Trophoblast cell (in vitro differentiated cells and primary cell): ENCODE measurements around the gene MTAP. TPM values are rescaled to one million over a fixed set of nuclear protein-coding genes. Genes with fewer than 3 reads are reported as not detected.

Experiments used
- DNase-seq, 2 donors: peaks; one replicate each; pipeline ENCODE4 v3.0.0-alpha.2; 2016
- H2AFZ ChIP-seq: 2 replicates; pipeline ENCODE4 v1.6.1; 2013; ENCODE audit warnings: low read length, moderate library complexity, mild to moderate bottlenecking; ENCODE audit not compliant: insufficient read depth, poor library complexity
- H2AK5ac ChIP-seq: 2 replicates; pipeline ENCODE4 v1.6.1; 2013; ENCODE audit warnings: mild to moderate bottlenecking, low read length
- H2BK120ac ChIP-seq: 2 replicates; pipeline ENCODE4 v1.6.1; 2013; ENCODE audit warnings: low read length, mild to moderate bottlenecking, moderate library complexity; ENCODE audit not compliant: insufficient read depth, poor library complexity
- H2BK12ac ChIP-seq: 2 replicates; pipeline ENCODE4 v1.6.1; 2013; ENCODE audit warnings: mild to moderate bottlenecking, low read length, moderate library complexity
- H2BK5ac ChIP-seq: 2 replicates; pipeline ENCODE4 v1.6.1; 2013; ENCODE audit warnings: low read length, low read depth, moderate library complexity, mild to moderate bottlenecking; ENCODE audit not compliant: poor library complexity
- H3K14ac ChIP-seq: 2 replicates; pipeline ENCODE4 v1.6.1; 2013; ENCODE audit warnings: mild to moderate bottlenecking, low read length
- H3K18ac ChIP-seq: 2 replicates; pipeline ENCODE4 v1.6.1; 2013; ENCODE audit warnings: mild to moderate bottlenecking, low read length
- H3K23ac ChIP-seq: 2 replicates; pipeline ENCODE4 v1.6.1; 2013; ENCODE audit warnings: low read length
- H3K27ac ChIP-seq: 2 replicates; pipeline ENCODE4 v1.5.1; 2013; ENCODE audit warnings: low read depth, mild to moderate bottlenecking, inconsistent platforms, low read length, moderate library complexity
- H3K27me3 ChIP-seq: 2 replicates; pipeline ENCODE4 v1.6.1; 2013; ENCODE audit warnings: inconsistent platforms, mild to moderate bottlenecking, low read length, moderate library complexity; ENCODE audit not compliant: insufficient read depth
- H3K36me3 ChIP-seq, 2 experiments: 1 replicate in 1 of 2; 2 replicates in 1 of 2; pipeline ENCODE4 v1.6.1; 2013; ENCODE audit warnings: low read length in 2 of 2, mild to moderate bottlenecking in 2 of 2, moderate library complexity in 1 of 2; ENCODE audit not compliant: insufficient read depth in 2 of 2, control insufficient read depth in 1 of 2
- H3K4ac ChIP-seq: 2 replicates; pipeline ENCODE4 v1.6.1; 2013; ENCODE audit warnings: low read depth, mild to moderate bottlenecking, low read length, moderate library complexity
- H3K4me1 ChIP-seq, 2 experiments: 1 replicate in 1 of 2; 2 replicates in 1 of 2; pipeline ENCODE4 v1.6.1; 2013; ENCODE audit warnings: low read length in 2 of 2, mild to moderate bottlenecking in 2 of 2, moderate library complexity in 1 of 2; ENCODE audit not compliant: insufficient read depth in 2 of 2, control insufficient read depth in 1 of 2
- H3K4me2 ChIP-seq: 2 replicates; pipeline ENCODE4 v1.6.1; 2013; ENCODE audit warnings: inconsistent platforms, mild to moderate bottlenecking, low read length, moderate library complexity
- H3K4me3 ChIP-seq: 2 replicates; pipeline ENCODE4 v1.5.1; 2013; ENCODE audit warnings: mild to moderate bottlenecking, low read depth, low read length, inconsistent platforms
- H3K79me1 ChIP-seq: one replicate; pipeline ENCODE4 v1.6.1; 2013; ENCODE audit warnings: low read length
- H3K79me2 ChIP-seq: 2 replicates; pipeline ENCODE4 v1.6.1; 2013; ENCODE audit warnings: low read length, mild to moderate bottlenecking; ENCODE audit not compliant: control insufficient read depth, insufficient read depth, poor library complexity
- H3K9ac ChIP-seq: 2 replicates; pipeline ENCODE4 v1.6.1; 2013; ENCODE audit warnings: mild to moderate bottlenecking, low read length
- H3K9me3 ChIP-seq: 2 replicates; pipeline ENCODE4 v1.6.1; 2013; ENCODE audit warnings: low read depth, mild to moderate bottlenecking, control low read depth, inconsistent platforms, low read length; ENCODE audit not compliant: insufficient read depth
- H4K12ac ChIP-seq: 2 replicates; pipeline ENCODE4 v1.6.1; 2013; ENCODE audit warnings: low read depth, mild to moderate bottlenecking, low read length, moderate library complexity
- H4K8ac ChIP-seq: 2 replicates; pipeline ENCODE4 v1.6.1; 2013; ENCODE audit warnings: low read depth, mild to moderate bottlenecking, low read length, moderate library complexity
- H4K91ac ChIP-seq: one replicate; pipeline ENCODE4 v1.6.1; 2013; ENCODE audit warnings: low read depth, mild to moderate bottlenecking, low read length, moderate library complexity
- WGBS: extraction: QIAGEN DNeasy Blood & Tissue Kit; methylation state at CpG from one replicate; pipeline ENCODE4 v1.1.7; 2013; ENCODE audit warnings: missing lambda C conversion rate; ENCODE audit not compliant: insufficient read length, insufficient coverage; ENCODE audit errors: extremely low coverage; 5-methylcytosine and 5-hydroxymethylcytosine counted together
- polyA plus RNA-seq: library from polyadenylated mRNA; stranded (reverse); fragments of 200-250 nt; gene quantifications from 2 replicates; pipeline ENCODE4 v1.2.3, GENCODE V29; 2013

MTAP gene
- 37.1 and 37.8 TPM in 2 replicates for polyA plus RNA-seq

GRCh38 chr9:21802418-21803000, at the start of gene MTAP:
TSS of gene MTAP (plus strand) at chr9:21802636. CDS start at chr9:21802749, 113 bp downstream.
- peak within 1 kb of the TSS; percentile 84 for H2AFZ ChIP-seq

GRCh38 chr9:21753523-21753922, 48.9 kb upstream of the MTAP start:
- no CpG with 5 or more reads among the region's 1 CpG for WGBS
- Histone ChIP-seq H3K4me3 (no peak overlapping the region), H3K79me1 (no peaks in the 10 kb centered on the region), H4K8ac (no peak overlapping the region), H3K18ac (no peak overlapping the region), H3K79me2 (no peaks in the 10 kb centered on the region), H3K36me3 (no peaks in the 10 kb centered on the region), H3K23ac (no peak overlapping the region), H3K27me3 (peaks cover 11% of the 10 kb centered on the region), H2BK12ac (no peak overlapping the region), H2BK5ac (no peak overlapping the region), H3K9me3 (no peaks in the 10 kb centered on the region), H4K91ac (no peak overlapping the region), H3K27ac (no peak overlapping the region), H4K12ac (no peak overlapping the region), H3K4me1 (no peaks in the 10 kb centered on the region), H3K4me2 (no peak overlapping the region), H2AK5ac (no peak overlapping the region), H3K14ac (no peak overlapping the region), H2AFZ (no peak overlapping the region), H2BK120ac (no peak overlapping the region), H3K9ac (no peak overlapping the region), H3K4ac (no peak overlapping the region)
- DNase-seq: no peak

More at GRCh38 chr9:21802418-21803000, at the start of gene MTAP:
- peak within 1 kb of the TSS; percentile 87 for H2AK5ac ChIP-seq
- H3K36me3 ChIP-seq: peaks cover 2 to 7% of the 10 kb centered on the region in 2 experiments
- peak within 1 kb of the TSS; percentile 88 for H2BK120ac ChIP-seq
- no CpG with 5 or more reads among the region's 48 CpGs for WGBS
- peak; percentile 76 to 81 for DNase-seq
- H3K23ac ChIP-seq: no peak within 1 kb of the TSS
- peaks cover 4 to 14% of the 10 kb centered on the region in 2 experiments for H3K4me1 ChIP-seq
- no peaks in the 10 kb centered on the region for H3K9me3 ChIP-seq
- H3K4me3 ChIP-seq: peak within 1 kb of the TSS; percentile 95
- peak within 1 kb of the TSS; percentile 98 for H3K14ac ChIP-seq
- H4K12ac ChIP-seq: peak within 1 kb of the TSS; percentile 71
- peak within 1 kb of the TSS; percentile 96 for H4K91ac ChIP-seq
- no peaks in the 10 kb centered on the region for H3K27me3 ChIP-seq
- peak within 1 kb of the TSS; percentile 95 for H4K8ac ChIP-seq
- H3K79me1 ChIP-seq: peaks cover 17% of the 10 kb centered on the region
- H3K27ac ChIP-seq: peak within 1 kb of the TSS; percentile 94
- H3K79me2 ChIP-seq: peaks cover 21% of the 10 kb centered on the region
- H3K9ac ChIP-seq: peak within 1 kb of the TSS; percentile 88
- H3K4me2 ChIP-seq: peak within 1 kb of the TSS; percentile 59
- H2BK5ac ChIP-seq: peak within 1 kb of the TSS; percentile 92
- H3K4ac ChIP-seq: peak within 1 kb of the TSS; percentile 89
- H2BK12ac ChIP-seq: peak within 1 kb of the TSS; percentile 56
- peak within 1 kb of the TSS; percentile 96 for H3K18ac ChIP-seq

DNA sequence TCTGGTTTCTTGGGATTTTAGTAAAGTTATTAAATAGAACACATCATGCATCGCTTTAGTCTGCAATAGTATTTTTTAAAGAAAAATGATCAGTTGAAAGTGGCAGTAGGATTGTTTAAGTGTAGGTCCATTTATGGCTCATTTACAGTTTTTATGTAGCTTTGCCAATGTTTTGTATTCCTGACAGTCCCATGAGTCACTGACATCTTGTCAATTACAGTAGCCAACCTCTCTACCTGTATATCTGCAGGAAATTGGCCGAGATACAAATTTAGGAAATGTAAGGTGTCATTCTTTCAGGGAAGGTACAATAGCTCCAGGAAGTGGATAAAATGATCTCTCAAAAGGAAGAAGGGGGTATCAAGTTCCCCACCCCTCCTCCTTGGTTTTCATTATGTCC, 47.7 kb upstream of the MTAP start:
- H3K4ac ChIP-seq: no peak overlapping the region

DNA sequence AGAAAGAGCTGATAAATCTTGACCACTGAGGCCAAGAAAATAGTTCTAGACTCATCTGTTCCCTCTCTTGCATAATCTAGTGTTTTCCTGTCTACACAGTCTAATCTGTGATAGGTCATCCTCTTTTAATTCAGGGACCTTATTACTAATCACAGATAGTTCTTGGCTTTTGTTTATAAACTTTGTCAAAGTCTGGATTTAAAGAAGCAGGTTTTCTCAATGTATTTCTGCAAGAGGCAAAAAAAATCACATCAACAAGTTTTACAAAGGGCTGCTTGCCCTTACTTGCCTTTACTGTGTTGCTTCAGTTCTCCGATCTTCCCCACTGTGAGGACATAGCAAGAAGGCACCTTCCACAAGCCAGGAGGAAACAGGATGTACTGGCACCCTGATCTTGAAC, 43.9 kb upstream of the MTAP start:
- Histone ChIP-seq H3K4me1 (no peaks in the 10 kb centered on the region), H3K27ac (no peak overlapping the region), H2BK12ac (no peak overlapping the region), H3K36me3 (no peaks in the 10 kb centered on the region), H3K4me2 (no peak overlapping the region), H2BK120ac (no peak overlapping the region), H2AK5ac (no peak overlapping the region), H2AFZ (no peak overlapping the region), H3K23ac (no peak overlapping the region), H3K4ac (no peak overlapping the region), H3K27me3 (peaks cover 3% of the 10 kb centered on the region), H3K9ac (no peak overlapping the region), H3K9me3 (no peaks in the 10 kb centered on the region), H4K91ac (no peak overlapping the region), H3K14ac (no peak overlapping the region), H4K8ac (no peak overlapping the region), H4K12ac (no peak overlapping the region), H3K79me1 (no peaks in the 10 kb centered on the region), H3K18ac (no peak overlapping the region), H3K4me3 (no peak overlapping the region), H2BK5ac (no peak overlapping the region), H3K79me2 (no peaks in the 10 kb centered on the region)
- WGBS: no CpG with 5 or more reads among the region's 1 CpG
- no peak for DNase-seq

More for the DNA sequence above, 47.7 kb upstream of the MTAP start:
- Histone ChIP-seq H3K27ac (no peak overlapping the region), H4K8ac (no peak overlapping the region), H4K12ac (no peak overlapping the region), H3K4me1 (no peaks in the 10 kb centered on the region), H3K4me3 (no peak overlapping the region), H2AK5ac (no peak overlapping the region), H2BK5ac (no peak overlapping the region), H3K79me1 (no peaks in the 10 kb centered on the region), H4K91ac (no peak overlapping the region), H3K9me3 (no peaks in the 10 kb centered on the region), H3K9ac (no peak overlapping the region), H3K36me3 (no peaks in the 10 kb centered on the region), H3K27me3 (peaks cover 7% of the 10 kb centered on the region), H2AFZ (no peak overlapping the region), H3K14ac (no peak overlapping the region), H3K18ac (no peak overlapping the region), H2BK12ac (no peak overlapping the region), H3K23ac (no peak overlapping the region), H3K4me2 (no peak overlapping the region), H2BK120ac (no peak overlapping the region), H3K79me2 (no peaks in the 10 kb centered on the region)
- no peak for DNase-seq
- no CpG with 5 or more reads among the region's 2 CpGs for WGBS
